Activated effector memory CD4-positive, alpha-beta T cell treated with Interleukin-2 at 50 U/mL for 16 hours (primary cell): ENCODE results near the gene PLSCR2.
"Not testable (repeated sequence)": the region's sequence is repeated elsewhere in the genome, so short reads cannot be mapped to it uniquely, and the experiment has no call there.

Experiments
- DNase-seq: peaks from one replicate; pipeline ENCODE4 v3.0.0-alpha.2; 2020

Gene PLSCR2

DNA sequence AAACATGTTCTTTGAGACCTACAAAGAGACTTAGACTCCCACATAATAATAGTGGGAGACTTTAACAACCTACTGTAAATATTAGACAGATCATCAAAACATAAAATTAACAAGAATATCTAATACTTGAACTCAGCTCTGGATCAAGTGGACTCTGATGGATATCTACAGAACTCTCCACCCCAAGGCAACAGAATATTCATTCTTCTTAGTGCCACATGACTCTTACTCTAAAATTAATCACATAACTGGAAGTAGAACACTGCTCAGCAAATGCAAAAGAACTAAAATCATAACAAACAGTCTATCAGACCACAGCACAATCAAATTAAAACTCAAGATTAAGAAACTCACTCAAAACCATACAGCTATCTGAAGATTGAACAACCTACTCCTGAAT lies 15.9 kb upstream of the PLSCR2 start:
- no peak for DNase-seq

DNA sequence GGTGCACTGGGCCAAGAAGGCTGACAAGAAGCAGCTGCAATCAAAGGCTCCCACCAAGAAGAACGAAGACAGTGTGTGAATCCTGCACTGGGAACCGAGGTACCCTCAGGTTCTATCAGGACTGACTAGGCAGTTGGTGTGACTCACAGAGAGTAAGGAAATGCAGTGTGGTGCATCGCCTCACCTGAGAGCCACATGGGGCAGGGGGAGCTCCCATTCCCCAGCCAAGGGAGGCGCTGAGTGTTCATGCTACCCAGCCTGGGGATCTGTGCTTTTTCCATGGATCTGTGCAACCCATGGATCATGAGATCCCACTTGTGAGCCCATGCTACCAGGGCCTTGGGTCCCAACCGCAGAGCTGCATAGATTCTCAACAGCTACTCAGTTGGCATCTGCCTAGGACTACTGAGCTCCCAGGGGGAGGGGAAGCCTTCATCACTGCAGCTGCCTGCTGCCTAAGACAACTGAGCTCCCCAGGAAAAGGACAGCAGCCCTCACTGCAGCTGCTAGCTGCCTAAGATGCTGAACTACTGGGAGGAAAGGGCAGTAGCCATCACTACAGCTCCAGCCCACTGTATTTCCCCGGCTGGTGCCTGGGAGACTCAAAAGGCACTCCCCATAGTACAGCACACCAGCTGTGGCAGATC lies 6.9 kb upstream of the PLSCR2 start:
- DNase-seq, result no peak

DNA sequence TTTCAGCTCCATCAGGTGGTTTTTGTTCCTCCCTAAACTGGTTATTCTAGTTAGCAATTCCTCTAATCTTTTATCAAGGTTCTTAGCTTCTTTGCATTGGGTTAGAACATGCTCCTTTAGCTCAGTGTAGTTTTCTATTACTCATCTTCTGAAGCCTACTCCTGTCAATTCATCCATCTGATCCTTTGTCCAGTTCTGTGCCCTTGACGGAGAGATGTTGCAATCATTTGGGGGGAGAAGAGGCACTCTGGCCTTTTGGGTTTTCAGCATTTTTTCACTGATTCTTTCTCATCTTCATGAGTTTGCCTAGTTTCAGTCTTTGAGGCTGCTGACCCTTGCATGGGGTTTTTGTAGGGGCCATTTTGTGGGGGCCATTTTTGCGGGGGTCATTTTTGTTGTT lies 5.6 kb upstream of the PLSCR2 start:
- DNase-seq, result not testable (repeated sequence)

DNA sequence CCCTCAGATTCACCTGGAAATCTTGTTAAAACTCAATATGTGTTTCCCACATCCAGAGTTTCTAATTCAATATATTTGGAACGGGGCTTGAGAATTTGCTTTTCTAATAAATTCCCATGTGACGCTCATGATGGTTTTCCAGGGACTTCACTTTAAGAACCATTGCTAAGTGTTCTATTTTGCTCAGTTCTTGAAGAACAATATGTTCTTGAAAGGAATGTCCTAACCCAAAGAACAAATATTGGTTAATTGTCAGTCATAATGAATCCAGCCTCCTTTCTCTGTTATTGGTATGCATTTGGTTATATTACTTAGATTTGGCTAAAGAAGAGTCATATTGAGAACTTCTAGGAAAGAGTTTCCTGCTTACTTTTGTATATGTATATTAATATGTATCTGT lies 4.4 kb upstream of the PLSCR2 start:
- DNase-seq, result no peak

DNA sequence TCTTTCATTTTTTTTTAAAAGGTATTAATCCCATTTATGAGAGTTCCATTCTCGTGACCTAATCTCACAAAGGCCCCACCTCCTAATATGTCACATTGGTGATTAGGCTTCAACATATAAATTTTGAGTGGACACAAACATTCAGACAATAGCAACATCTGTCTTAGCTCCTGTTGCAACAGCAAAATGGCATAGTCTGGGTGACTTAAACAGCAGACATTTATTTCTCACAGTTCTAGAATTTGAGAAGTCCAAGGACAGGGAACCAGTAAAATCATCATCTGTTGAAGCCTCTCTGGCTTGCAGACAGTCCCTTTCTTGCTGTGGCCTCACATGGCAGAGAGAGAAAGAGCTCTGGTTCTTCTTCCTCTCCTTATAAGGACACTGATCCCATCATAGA lies 3.2 kb upstream of the PLSCR2 start:
- no peak for DNase-seq

DNA sequence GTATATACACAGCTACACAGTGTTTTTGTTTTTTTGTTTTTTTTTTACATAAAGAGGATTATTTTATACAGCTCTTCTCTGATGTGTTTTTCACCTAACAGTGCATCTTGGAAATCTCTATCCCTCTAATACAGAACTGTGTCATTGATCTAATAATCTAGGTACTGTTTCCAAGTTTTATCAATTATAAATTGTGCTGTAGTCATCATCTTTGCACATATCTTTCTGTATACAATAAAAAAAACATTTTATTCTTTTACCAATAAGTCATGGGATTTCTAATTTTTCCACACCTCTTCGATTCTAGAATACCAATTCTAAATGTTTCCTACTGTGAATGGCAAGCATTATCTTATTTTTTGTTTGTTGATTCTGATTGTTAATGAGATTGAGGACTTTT lies 1.7 kb upstream of the PLSCR2 start:
- DNase-seq, result no peak

DNA sequence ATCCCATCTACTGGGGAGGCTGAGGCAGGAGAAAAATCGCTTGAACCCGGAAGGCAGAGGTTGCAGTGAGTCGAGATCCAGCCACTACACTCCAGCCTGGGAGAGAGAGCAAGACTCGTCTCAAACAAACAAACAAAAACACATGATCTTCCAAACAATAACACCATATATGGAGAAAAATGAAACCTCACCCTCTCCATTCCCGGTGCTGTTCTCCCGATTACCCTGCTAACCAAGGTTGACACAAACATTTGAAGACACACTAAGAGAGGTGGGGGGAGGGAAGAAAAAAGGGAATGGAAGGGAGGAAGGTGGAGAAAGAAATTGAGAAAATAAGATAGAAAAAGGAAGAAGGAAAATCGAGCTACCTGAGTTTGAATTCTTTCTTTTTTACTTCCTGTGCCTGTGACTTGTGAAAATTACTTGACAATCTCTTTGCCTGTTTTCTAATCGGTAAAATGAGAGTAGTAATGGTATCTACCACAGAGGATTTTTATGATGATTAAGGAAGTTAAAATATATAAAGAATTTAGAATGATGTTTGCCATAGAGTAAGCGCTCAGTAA lies 1.1 kb upstream of the PLSCR2 start:
- no peak for DNase-seq

DNA sequence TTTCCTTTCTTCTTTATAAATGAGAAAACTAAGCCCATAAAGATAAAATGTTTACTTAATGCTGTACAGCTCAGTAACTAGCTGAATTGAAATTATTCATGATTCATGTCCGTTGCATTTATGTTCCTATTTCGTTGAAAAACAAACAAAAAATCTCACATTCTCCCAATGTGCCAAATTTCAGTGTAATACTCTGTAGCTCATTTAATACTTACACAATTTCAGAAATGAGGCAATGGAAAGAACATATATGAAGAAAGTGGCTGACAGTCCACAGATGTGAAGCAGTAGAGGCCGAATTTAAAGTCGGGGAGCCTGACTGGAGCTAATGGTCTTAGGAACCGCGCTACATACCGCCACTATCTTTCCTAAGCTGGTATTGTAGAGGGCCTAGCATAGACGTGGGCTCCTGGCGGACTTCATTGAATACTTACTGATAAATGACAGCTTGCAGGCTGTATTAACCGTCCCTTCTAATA lies 651 bp downstream of the PLSCR2 start:
- no peak for DNase-seq

DNA sequence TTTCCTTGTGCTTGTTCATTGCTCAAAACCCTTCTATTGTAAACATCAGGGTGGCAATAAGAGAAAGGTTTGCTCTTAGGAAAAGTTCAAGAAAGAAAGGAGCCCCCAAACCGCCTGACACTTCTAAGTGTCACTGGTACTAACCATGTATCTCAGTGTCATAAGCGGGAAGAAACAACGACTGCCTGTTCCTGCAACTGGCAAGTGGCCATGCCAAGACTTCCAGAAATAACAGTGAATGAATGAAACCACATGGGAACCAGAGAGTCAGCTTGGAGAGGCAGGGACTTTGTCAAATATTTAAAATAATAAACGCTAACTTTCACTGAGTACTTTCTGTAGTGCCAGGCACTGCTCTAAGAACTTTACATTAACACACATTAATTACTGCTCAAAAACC lies 1.1 kb downstream of the PLSCR2 start:
- DNase-seq, result no peak

DNA sequence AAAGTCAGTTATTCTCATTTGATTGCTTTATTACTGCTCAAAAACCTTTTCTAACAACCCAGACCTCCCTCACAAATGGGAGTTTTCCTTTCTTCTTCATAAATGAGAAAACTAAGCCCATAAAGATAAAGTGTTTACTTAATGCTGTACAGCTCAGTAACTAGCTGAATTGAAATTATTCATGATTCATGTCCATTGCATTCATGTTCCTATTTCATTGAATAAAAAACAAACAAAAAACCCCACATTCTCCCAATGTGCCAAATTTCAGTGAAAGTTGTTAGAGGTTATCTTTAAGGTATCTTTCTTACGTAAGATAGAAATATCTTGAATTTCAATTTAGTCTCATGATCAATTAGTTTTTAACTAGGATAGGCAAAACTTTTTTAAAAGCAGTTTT lies 2.8 kb downstream of the PLSCR2 start:
- DNase-seq, result no peak

DNA sequence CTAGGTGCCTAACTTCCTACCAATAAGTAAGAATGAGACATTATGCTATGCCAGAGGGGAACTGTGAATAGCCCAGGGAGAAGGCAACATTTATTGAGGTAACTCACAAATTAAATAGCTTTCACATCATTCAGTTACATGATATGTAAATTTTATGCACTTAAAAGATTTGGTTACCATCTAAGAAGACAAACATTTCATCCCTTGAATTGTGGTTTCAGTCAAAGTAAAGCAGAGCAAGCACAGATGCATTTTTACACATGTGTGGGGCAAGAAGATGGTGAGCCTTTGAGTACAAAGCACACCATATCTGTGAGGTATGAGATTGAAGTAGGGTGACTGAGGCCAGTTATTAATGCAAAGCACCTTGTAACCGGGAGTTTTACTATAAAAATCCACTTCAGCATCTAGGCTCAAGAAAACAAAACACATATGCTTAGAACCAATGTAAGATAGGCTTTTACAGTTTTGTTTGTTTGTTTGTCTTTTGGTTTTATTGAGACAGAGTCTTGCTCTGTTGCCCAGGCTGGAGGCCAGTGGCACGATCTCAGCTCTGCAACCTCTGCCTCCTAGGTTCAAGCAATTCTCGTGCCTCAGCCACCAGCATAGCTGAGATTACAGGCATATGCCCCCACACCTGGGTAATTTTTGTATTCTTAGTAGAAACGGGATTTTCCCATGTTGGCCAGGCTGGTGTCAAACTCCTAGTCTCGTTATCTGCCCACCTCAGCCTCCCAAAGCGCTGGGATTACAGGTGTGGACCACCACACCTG lies 3.5 kb downstream of the PLSCR2 start:
- DNase-seq, result no peak

DNA sequence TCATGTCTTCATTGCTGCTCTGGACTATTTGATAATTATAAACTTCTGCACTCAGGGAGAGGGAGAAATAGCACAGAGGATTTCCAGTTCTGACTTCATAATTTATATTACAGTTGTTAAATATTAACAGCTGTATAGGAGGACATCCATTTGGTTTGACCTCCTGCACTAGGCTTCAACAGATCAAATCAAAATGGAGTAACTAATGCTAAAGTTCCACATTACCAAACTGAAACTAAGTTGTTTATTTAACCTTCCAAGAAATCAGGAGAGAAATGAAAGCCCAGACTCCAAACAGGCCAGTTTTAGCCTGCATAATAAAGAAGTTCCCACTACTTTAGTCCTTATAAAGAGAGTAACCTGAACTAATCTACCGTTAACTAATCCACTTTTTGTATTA lies 4.6 kb downstream of the PLSCR2 start:
- no peak for DNase-seq

DNA sequence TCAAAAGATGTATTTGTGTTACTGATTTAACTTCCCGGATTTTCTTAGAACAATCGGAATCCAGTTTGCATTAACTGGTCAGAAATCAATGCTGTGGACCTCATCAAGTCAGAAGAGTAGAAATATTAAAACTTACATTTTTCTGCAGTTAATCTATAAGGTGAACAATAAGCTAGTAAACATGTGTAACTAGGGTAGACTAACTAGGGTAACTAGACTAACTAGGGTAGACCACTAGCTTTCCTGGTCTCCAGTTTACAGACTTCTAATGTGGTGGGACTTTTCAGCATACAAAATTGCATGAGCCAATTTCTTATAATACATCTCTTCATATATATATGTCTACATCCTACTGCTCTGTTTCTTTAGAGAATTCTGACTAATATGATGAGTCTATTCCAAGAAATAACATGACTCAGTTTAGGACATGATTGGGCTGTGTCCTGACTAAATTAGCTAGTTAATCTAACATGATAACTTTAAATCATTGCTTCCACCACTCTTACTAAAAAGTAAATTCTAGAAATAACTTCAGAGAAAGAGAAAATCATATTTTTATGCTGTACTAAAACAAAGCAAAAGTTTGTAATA lies 5.3 kb downstream of the PLSCR2 start:
- DNase-seq, result no peak

DNA sequence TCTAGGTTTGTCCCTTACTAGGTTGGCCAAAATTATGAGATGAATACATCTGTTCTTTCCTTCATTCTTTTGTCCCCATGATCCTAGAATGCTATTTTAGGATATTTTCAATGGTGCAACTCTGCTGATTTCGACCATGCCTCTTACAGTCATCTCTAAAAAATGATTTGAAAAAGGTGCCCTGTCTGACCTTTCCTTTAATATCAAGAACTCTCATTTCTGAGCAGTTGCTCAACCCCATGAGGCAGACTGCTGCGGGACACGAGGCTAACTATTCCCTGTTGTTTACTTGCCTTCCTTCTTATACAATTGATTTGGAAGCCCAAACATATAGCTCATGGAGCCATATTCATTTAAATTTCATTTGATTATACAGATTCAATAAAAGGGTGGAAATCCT lies 14.6 kb downstream of the PLSCR2 start:
- no peak for DNase-seq

DNA sequence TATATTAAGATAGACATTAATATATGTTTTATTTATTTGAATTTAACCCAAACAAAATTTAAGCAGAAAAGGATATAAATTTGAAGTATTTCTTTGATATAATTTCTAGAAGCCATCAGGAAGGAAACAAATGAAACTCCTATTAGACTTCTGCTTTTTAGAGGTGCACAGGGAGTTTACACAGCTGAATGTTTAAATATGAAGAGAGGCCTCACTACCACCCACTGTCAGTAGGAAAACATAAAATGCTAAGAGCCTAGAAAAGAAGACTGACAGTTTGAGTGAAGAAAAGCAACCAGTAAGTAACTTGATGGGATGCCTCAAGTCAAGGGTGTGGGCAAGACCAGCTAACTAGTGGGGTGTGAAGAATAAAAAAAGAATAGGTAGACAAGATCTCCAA lies 19.7 kb downstream of the PLSCR2 start:
- DNase-seq, result no peak

DNA sequence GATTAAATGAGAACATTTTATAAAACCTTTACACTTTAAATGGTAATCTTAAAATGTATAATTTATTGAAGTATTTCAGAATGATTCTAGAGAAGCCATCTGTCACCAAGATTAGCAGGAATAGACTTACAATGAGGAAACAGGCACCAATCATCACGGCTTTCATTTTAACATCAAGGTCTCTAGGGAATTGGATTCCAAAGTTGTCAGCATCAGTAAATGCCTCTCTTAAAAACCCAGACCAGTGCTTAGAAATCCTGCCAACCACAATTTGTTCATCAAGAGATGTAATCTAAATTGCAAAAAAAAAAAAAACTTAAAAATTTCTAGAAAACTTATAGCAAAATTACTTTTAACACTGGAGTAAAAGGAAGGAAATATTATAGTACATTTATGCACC lies 20.3 kb downstream of the PLSCR2 start:
- DNase-seq, result no peak

DNA sequence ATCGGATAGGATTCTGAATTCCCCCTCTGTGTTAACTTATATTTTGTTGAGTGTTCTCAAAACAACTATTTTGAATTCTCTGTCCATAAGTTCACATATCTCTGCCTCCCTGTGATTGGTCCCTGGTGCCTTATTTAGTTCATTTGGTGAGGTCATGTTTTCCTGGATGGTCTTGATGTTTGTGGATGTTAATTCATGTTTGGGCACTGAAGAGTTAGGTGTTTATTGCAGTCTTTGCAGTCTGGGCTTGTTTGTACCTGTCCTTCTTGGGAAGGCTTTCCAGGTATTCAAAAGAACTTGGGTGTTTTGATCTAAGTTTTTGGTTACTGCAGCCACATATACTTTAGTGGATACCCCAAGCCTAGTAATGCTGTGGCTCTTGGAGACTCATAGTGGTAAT lies 23.3 kb downstream of the PLSCR2 start:
- no peak for DNase-seq

DNA sequence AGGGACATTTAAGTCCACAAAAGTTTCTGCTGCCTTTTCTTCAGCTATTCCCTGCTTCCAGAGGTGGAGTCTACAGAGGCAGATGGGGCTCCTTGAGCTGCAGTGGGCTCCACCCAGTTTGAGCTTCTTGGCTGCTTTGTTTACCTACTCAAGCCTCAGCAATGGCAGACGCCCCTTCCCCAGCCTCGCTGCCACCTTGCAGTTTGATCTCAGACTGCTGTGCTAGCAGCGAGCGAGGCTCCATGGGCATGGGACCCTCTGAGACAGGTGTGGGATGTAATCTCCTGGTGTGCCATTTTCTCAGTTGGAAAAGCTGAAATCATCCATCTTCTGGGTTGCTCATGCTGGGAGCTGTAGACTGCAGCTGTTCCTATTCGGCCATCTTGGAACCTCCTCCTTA lies 29.1 kb downstream of the PLSCR2 start:
- DNase-seq, result not testable (repeated sequence)

DNA sequence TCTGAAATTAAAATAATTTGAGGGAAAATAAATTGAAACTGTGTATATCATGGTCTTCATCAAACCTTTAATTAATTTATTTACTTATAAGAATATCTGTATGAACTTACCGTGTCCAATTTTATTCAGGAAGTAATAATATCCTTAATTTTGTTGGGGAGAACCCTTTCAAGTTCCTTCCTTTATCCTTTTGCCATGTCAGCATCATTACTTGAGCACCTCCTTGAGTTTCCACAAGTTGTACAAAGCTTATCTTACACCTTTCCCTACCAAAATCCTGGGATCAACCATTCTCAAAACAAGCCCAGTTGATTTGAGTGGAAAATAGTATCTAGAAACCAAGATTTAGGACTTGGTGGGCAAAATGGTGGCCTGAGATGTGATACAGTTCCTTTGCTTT lies 37.3 kb downstream of the PLSCR2 start:
- no peak for DNase-seq

DNA sequence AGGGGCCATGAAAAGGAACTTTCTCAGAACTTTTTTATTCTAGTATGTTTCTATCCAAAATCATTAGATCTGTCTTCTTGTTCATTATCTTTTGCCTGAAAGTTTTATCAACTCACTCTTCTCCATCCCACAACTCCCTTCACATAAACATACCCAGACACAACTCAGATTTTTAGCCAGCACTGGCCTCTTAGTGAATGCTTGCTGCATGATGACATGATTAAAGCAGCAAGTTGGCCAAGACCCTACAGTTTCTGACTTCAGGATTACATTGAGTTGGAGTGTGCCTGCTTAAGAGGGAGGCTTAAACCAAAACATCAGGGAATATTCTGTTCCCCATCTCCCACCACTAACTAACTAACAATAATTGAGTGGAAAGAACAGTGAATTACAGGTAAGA lies 38.1 kb downstream of the PLSCR2 start:
- DNase-seq, result no peak

DNA sequence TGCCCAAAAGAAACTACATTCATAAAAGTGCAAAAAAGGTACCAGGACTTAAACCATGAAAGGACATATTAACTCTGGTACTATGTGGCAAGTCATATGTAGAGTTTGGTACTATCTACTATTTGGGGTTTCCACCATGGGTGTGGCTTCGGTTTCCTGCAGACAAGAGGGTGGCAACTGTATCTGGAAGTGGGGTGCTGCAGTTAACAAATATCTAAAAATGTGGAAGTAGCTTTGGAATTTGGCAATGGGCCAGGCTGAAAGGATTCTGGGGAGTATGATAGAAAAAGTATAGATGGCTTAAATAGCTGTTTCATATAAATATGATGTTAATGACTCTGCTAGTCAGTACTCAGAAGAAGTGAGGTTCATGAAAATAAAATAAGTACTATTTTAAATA lies 44.0 kb downstream of the PLSCR2 start:
- no peak for DNase-seq

DNA sequence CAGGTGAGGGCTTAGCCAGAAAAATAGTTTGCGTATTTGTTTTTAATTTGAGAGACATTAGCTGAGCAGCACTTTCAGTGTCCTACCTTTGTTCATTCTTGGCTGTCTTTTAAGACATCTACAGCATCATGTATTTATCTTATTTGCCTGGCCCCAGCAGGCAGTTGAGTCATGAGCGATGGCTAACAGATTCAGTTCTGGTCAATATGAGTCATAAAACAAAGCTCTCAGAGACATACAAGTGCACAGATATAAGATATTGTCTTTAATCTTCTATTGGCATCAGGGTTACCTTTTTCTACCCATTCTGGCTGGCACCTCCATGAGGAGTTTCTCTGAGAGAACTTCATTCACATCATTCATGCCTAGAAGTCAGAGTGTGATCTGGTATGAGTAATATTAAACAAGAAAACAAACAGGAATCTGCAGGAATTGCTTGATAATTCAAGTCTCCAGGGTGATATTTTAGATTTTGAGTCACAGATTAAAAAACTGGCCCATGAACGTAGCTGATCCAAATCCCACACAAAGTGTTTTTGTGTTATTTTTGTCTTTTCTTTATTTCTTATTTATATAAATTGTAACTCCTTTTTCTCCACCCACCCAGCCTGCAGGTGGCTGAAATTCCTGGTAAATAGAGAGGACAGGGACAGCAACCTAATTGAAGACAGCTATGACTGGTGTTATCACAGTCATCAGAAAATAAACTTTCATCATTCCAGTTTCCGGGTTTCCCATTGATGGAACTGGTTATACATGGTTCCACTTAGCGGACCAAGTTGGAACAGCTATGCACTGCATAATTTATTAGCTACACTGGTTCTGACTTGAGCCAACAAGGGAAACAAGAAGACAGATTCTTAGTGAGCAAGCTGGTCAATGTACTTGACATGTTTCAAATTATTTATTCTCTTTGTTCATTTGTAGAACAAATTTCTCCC lies 47.3 kb downstream of the PLSCR2 start:
- DNase-seq, result no peak

DNA sequence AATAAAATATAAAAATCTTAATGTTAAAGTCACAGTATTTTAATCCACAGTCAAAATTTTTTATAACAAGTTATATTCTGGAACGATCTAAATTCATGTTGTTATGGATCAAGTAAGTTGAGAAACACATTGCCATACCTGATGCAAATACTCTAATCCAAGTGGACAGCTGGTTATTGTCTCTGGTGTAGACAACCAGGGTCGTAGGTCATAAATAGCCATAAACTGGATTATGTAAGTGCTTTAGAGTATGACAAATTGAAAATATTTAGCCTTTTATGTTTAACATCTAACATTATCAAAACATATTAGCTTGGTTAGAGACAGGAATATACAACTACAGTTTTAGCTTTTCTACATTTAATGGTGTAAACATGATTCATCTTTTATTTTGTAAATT lies 53.0 kb downstream of the PLSCR2 start:
- DNase-seq, result no peak
